Epithelial cell of proximal tubule (primary cell): ENCODE measurements around the gene CHSY3. TPM values are rescaled to one million over a fixed set of nuclear protein-coding genes. Genes with fewer than 3 reads are reported as not detected.

Source experiments
- DNase-seq: peaks from one replicate; pipeline ENCODE4 v3.0.0-alpha.2; 2011; ENCODE audit warnings: low read depth
- H3K4me3 ChIP-seq: 2 replicates; pipeline ENCODE4 v1.5.1; 2011; ENCODE audit warnings: low read depth, mild to moderate bottlenecking, low read length
- CTCF ChIP-seq: conservative IDR thresholded peaks from 2 replicates; pipeline ENCODE4 v1.5.1; 2012; ENCODE audit warnings: low read depth, mild to moderate bottlenecking, low read length
- total RNA-seq: library from RNA; depleted of rRNA; stranded (reverse); fragments of >200 nt; gene quantifications from 2 replicates; pipeline ENCODE4 v1.2.3, GENCODE V29; 2015

Gene CHSY3
- total RNA-seq, 1 donor from 2014 or later = 1.7 TPM

GRCh38 chr5:129945028-129945427, 40.8 kb downstream of the CHSY3 start:
- TF ChIP-seq CTCF = no peak
- no peak for DNase-seq
- no peak overlapping the region for H3K4me3 ChIP-seq

DNA sequence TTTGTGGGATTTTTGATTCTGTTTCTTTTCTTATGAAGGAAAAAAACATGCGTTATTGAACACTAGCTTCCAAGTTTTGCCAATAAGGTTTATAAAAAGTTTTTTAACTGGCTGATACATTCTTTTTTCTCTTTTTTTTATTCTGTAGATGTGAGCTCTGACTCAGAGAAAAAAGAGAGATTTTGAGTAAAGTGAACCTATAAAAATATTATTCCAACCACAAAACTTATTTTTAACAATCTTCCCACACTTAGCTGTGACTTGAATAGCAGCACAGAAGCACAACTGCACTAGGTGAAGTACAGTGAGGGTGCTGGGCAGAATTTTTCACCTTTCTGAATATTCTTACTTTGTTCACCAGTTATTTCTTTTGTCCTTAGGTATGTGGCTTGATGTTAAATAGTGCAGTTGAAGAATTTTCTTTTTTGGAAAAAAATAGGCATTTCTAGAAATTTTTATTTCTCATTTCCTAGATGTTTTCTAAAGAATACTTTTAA, 41.6 kb downstream of the CHSY3 start:
- no peak for DNase-seq
- H3K4me3 ChIP-seq = no peak overlapping the region
- TF ChIP-seq CTCF = no peak

- TF ChIP-seq CTCF = no peak
- DNase-seq = no peak
Observed at GRCh38 chr5:129951039-129951438, 46.8 kb downstream of the CHSY3 start.

DNA sequence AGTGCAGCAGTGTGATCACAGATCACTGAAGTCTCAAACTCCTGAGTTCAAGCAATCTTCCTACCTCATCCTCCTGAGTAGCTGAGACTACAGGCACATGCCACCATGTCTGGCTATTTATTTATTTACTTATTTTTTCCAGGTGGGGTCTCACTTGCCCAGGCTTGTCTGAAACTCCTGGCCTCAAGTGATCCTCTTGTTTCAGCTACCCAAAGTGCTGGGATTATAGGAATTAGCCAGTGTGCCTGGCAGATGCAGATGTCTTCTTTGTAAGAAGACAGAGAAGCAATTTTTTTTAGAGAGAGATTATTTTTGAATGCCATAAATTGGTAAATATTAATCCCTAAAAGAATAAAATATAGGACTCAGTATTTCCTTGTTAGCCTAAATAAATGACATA, 54.3 kb downstream of the CHSY3 start:
- DNase-seq = no peak
- TF ChIP-seq CTCF = no peak
- no peak overlapping the region for H3K4me3 ChIP-seq

More at GRCh38 chr5:129951039-129951438, 46.8 kb downstream of the CHSY3 start:
- no peak overlapping the region for H3K4me3 ChIP-seq

GRCh38 chr5:129960831-129961230, 56.6 kb downstream of the CHSY3 start:
- DNase-seq = no peak
- no peak overlapping the region for H3K4me3 ChIP-seq
- TF ChIP-seq CTCF = no peak

GRCh38 chr5:129962506-129962905, 58.2 kb downstream of the CHSY3 start:
- H3K4me3 ChIP-seq = no peak overlapping the region
- peak; percentile 27 for DNase-seq
- TF ChIP-seq CTCF = no peak

- no peak for TF ChIP-seq CTCF
- H3K4me3 ChIP-seq = no peak overlapping the region
- peak; percentile 43 for DNase-seq
Observed at GRCh38 chr5:129963359-129963758, 59.1 kb downstream of the CHSY3 start.
